C4-2B (cell line): Measurements from ENCODE around the gene MIA2.

ENCODE experiments used
- CTCF ChIP-seq: fragments of 450-650 bp; conservative IDR thresholded peaks from 2 replicates; pipeline ENCODE4 v1.5.1; 2017; ENCODE audit warnings: mild to moderate bottlenecking
- ZFX ChIP-seq: fragments of 450-650 bp; IDR thresholded peaks from 2 replicates; pipeline ENCODE4 v1.6.1; 2017

DNA sequence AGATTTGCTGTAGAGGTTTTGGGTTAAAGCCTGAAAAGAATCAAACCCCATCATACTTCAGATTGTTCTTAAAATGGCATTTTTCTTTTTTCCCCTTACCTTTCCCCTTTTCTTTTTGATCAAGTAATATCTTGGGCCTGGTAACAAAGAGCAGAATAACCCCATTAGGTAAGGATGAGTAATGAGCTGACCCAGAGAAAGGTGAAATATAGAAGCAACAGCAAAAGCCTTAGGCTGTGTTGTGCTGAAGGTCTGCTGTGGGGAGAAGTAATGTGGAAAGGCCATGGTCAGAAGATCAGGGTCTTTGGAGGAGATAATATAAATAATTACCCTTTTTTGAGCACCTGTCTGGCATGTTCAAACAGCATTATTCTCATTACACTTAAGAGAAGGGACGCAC is 42.3 kb downstream of the MIA2 start:
- no peak for TF ChIP-seq CTCF
- no peak for TF ChIP-seq ZFX
